ENCODE results near the gene SPECC1.
"Not testable (repeated sequence)": the region's sequence is repeated elsewhere in the genome, so short reads cannot be mapped to it uniquely, and the experiment has no call there.

SPECC1 gene

GRCh38 chr17:20142268-20142667 is 133.1 kb downstream of the SPECC1 start:
- DNase-seq, result no peak

GRCh38 chr17:20143740-20144139 is 134.6 kb downstream of the SPECC1 start:
- DNase-seq, result no peak

- no peak for DNase-seq
Measured at GRCh38 chr17:20145567-20145966, 136.4 kb downstream of the SPECC1 start.

GRCh38 chr17:20149251-20149650 is 140.1 kb downstream of the SPECC1 start:
- DNase-seq, result no peak

- DNase-seq, result no peak
Measured at GRCh38 chr17:20151174-20151573, 142.0 kb downstream of the SPECC1 start.

- no peak for DNase-seq
Measured at GRCh38 chr17:20153231-20153630, 144.1 kb downstream of the SPECC1 start.

GRCh38 chr17:20154286-20155000 is 145.3 kb downstream of the SPECC1 start:
- DNase-seq, result no peak

GRCh38 chr17:20155258-20156195 is 146.4 kb downstream of the SPECC1 start:
- peak; percentile 97 to 98 for DNase-seq

GRCh38 chr17:20156196-20157000 is 147.2 kb downstream of the SPECC1 start:
- DNase-seq, result peak; percentile 14 to 46

- DNase-seq, result no peak
Measured at GRCh38 chr17:20157001-20157310, 147.8 kb downstream of the SPECC1 start.

- no peak for DNase-seq
Measured at GRCh38 chr17:20158580-20158979, 149.4 kb downstream of the SPECC1 start.

GRCh38 chr17:20159406-20160069 is 150.4 kb downstream of the SPECC1 start:
- DNase-seq, result no peak

- not testable (repeated sequence) for DNase-seq
Measured at GRCh38 chr17:20165516-20165915, 156.4 kb downstream of the SPECC1 start.

- DNase-seq, result no peak
Measured at GRCh38 chr17:20170085-20170484, 160.9 kb downstream of the SPECC1 start.

GRCh38 chr17:20171741-20172365 is 162.7 kb downstream of the SPECC1 start:
- no peak for DNase-seq

GRCh38 chr17:20172376-20172775 is 163.2 kb downstream of the SPECC1 start:
- DNase-seq, result no peak

- no peak for DNase-seq
Measured at GRCh38 chr17:20173091-20173490, 163.9 kb downstream of the SPECC1 start.

- no peak for DNase-seq
Measured at GRCh38 chr17:20174588-20175265, 165.6 kb downstream of the SPECC1 start.

- DNase-seq, result no peak
Measured at GRCh38 chr17:20179041-20179440, 169.9 kb downstream of the SPECC1 start.

GRCh38 chr17:20180661-20181060 is 171.5 kb downstream of the SPECC1 start:
- DNase-seq, result no peak

GRCh38 chr17:20184181-20184580 is 175.0 kb downstream of the SPECC1 start:
- no peak for DNase-seq
